ENCODE measurements around the gene SLC39A13. TPM values are rescaled to one million over a fixed set of nuclear protein-coding genes. Genes with fewer than 3 reads are reported as not detected.
A peak's percentile ranks its signal among the peaks of the same experiment; 100 is the strongest.

The SLC39A13 gene
- total and polyA plus RNA-seq, 2 of the 4 experiments (the other 2 are of a cell fraction): 32.4 to 144 TPM

GRCh38 chr11:47409440-47410369 lies 1.3 kb downstream of the SLC39A13 start:
- H2AK9ac ChIP-seq (replicated peaks; ENCODE audit: low read depth, low read length, poor library complexity): peak overlapping the region; percentile 100
- peak overlapping the region; percentile 89 for H2BK120ac ChIP-seq (ENCODE audit: low read depth, low read length)
- H4K5ac ChIP-seq (ENCODE audit: low read depth, low read length): peak overlapping the region; percentile 74
- H3K9ac ChIP-seq (ENCODE audit: low read depth, low read length): peak overlapping the region; percentile 97
- in situ Hi-C loops (cut with MboI; ENCODE audit: low sequenced_read_pairs): no loop called here
- BruUV-seq (replicated peaks): no TSS peak
- POLR2A ChIA-PET (ENCODE audit: unreplicated experiment): no interaction called here
- H2AFZ ChIP-seq (replicated peaks; ENCODE audit: low read length, poor library complexity): peak overlapping the region; percentile 91
- no peak for DNase-seq
- CTCF ChIA-PET: no interaction called here
- dilution Hi-C loops (cut with HindIII; ENCODE audit: low sequenced_read_pairs, unreplicated experiment): no loop called here
- ATAC-seq (ENCODE audit: low read depth): no peak
- H3K4ac ChIP-seq (ENCODE audit: low read depth, low read length): peak overlapping the region; percentile 99
- H3K18ac ChIP-seq (ENCODE audit: low read depth, low read length): peak overlapping the region; percentile 77
- peak overlapping the region; percentile 93 for H3K56ac ChIP-seq (ENCODE audit: extremely low read depth, insufficient read depth, low read length)
- H3K79me1 ChIP-seq (ENCODE audit: low read depth in 1 of 2, low read length in 2 of 2): peaks cover 7 to 57% of the 10 kb centered on the region in 2 experiments; a peak in 3 of 4 replicates
- H3K4me2 ChIP-seq (ENCODE audit: low read depth, low read length): peak overlapping the region; percentile 86
- 82% methylated on average over 18 of the region's 31 CpGs; no CpG with 5 or more reads in 1 of the 2 experiments for WGBS, 2 experiments (ENCODE audit: extremely low coverage in 2 of 2, insufficient read length in 1 of 2)
- peak overlapping the region; percentile 99 for H2AK5ac ChIP-seq (ENCODE audit: low read depth, low read length)
- H2BK5ac ChIP-seq (ENCODE audit: low read depth, low read length, poor library complexity, severe bottlenecking): peak overlapping the region; percentile 94
- TF ChIP-seq MXI1 (IDR thresholded peaks at IDR 0.05; ENCODE audit: borderline replicate concordance, low read depth, low read length): no peak
- no peak for TF ChIP-seq CHD1 (IDR thresholded peaks at IDR 0.05; ENCODE audit: low read depth, low read length)
- no peak for TF ChIP-seq RFX5 (IDR thresholded peaks at IDR 0.05; ENCODE audit: low read depth, low read length)
- TF ChIP-seq SMC3 (IDR thresholded peaks at IDR 0.05; ENCODE audit: low read depth, low read length): no peak
- no peak; the same call in 1 of the 2 replicates for TF ChIP-seq POLR2A (IDR thresholded peaks at IDR 0.05; ENCODE audit: low read depth, low read length)
- TF ChIP-seq FOS (IDR thresholded peaks at IDR 0.05; ENCODE audit: low read depth, low read length): no peak
- TF ChIP-seq, protein P1, sequence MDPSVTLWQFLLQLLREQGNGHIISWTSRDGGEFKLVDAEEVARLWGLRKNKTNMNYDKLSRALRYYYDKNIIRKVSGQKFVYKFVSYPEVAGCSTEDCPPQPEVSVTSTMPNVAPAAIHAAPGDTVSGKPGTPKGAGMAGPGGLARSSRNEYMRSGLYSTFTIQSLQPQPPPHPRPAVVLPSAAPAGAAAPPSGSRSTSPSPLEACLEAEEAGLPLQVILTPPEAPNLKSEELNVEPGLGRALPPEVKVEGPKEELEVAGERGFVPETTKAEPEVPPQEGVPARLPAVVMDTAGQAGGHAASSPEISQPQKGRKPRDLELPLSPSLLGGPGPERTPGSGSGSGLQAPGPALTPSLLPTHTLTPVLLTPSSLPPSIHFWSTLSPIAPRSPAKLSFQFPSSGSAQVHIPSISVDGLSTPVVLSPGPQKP (IDR thresholded peaks at IDR 0.05; ENCODE audit: borderline replicate concordance, low read depth, low read length): no peak
- no peak for TF ChIP-seq MAZ (IDR thresholded peaks at IDR 0.05; ENCODE audit: borderline replicate concordance, low read depth, low read length)
- no peak for TF ChIP-seq MAFK (IDR thresholded peaks at IDR 0.05; ENCODE audit: low read depth, low read length)
- TF ChIP-seq BHLHE40 (IDR thresholded peaks at IDR 0.05; ENCODE audit: low read depth, low read length): no peak
- TF ChIP-seq RCOR1 (IDR thresholded peaks at IDR 0.05; ENCODE audit: insufficient replicate concordance, low read length): no peak
- TF ChIP-seq NFE2L2 (IDR thresholded peaks at IDR 0.05; ENCODE audit: low read depth, low read length): no peak
- no peak for TF ChIP-seq CEBPB (IDR thresholded peaks at IDR 0.05; ENCODE audit: low read depth, low read length)
- H4K8ac ChIP-seq (ENCODE audit: low read depth in 2 of 2, low read length in 2 of 2): peak overlapping the region; percentile 94 to 95; a peak in 3 of 4 replicates
- peak overlapping the region; percentile 98 for H4K91ac ChIP-seq (ENCODE audit: insufficient read depth, low read depth, low read length)
- H3K23ac ChIP-seq (ENCODE audit: low read depth, low read length): peak overlapping the region; percentile 97
- peaks cover 14% of the 10 kb centered on the region for H3K9me1 ChIP-seq (ENCODE audit: insufficient read depth, low read length)
- intact Hi-C loops (cut with micrococcal nuclease): loop anchor here (5.0 kb wide), 2 partner anchors 152 to 208 kb away; partner anchors contain the start of gene NR1H3
- no peaks in the 10 kb centered on the region for H3K9me3 ChIP-seq (ENCODE audit: control insufficient read depth, insufficient read depth, low read length)
- H2BK20ac ChIP-seq (ENCODE audit: low read depth, low read length): peak overlapping the region; percentile 9; the same call in 1 of the 2 replicates
- peak overlapping the region; percentile 12; the same call in 2 of the 3 replicates for H2BK15ac ChIP-seq (ENCODE audit: low read depth, low read length)
- peaks cover 35% of the 10 kb centered on the region for H3K36me3 ChIP-seq (ENCODE audit: control insufficient read depth, insufficient read depth, low read length)
- peak overlapping the region; percentile 100 for H3K14ac ChIP-seq (replicated peaks; ENCODE audit: low read depth, low read length)
- H3K4me3 ChIP-seq (ENCODE audit: insufficient read depth, low read depth, low read length): peak overlapping the region; percentile 82
- peak overlapping the region; percentile 98 for H3K27ac ChIP-seq (ENCODE audit: insufficient read depth, low read length)
- no peaks in the 10 kb centered on the region for H3K27me3 ChIP-seq (ENCODE audit: control insufficient read depth, insufficient read depth, low read length)
- peaks cover 35% of the 10 kb centered on the region for H3K4me1 ChIP-seq (ENCODE audit: control insufficient read depth, insufficient read depth, low read length)
- peaks cover 24% of the 10 kb centered on the region; the same call in 1 of the 2 replicates for H4K20me1 ChIP-seq (ENCODE audit: insufficient read depth, low read length)

All from IMR-90 (cell line).